ENCODE results near the gene SDK1.

SDK1 gene

DNA sequence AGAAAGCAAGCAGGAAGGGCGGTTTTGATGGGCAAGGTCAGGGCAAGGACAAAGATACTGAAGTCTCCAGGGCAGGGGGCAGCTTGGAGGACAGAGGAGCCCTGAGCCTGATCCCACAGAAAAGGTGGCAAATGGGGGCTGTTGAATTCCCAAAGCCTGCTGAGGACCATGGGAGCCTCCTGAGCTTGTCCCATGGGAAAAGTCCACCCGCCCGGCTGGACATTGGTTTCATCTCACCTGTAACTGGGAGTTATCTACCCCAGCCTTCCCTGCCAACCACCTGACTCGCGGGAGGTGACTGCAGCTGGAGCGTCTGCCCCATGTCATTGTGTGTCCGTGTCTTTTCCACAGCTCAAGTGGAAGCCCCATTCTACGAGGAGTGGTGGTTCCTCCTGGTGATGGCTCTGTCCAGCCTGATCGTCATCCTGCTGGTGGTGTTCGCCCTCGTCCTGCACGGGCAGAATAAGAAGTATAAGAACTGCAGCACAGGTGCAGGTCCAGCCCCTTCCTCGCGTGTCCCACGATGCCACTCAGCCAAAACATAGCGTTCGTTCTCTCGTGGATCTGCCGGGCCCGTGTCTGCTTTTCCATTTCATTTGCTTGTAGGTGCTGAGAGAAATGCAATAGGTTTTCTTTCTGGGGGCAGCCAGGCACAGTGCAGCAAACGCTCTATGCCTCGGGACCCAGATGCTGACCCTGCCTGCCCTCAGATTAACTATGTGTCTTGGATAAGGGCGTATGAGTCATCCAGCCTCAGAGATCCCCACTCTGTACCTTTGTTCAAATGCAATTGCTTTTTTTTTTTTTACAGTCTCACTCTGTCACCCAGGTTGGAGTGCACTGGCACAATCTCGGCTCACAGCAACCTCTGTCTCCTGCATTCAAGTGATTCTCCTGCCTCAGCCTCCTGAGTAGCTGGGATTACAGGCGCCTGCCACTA lies 936.5 kb downstream of the SDK1 start:
- no peak for DNase-seq (ENCODE audit: low spot score)
- TF ChIP-seq, protein P1, sequence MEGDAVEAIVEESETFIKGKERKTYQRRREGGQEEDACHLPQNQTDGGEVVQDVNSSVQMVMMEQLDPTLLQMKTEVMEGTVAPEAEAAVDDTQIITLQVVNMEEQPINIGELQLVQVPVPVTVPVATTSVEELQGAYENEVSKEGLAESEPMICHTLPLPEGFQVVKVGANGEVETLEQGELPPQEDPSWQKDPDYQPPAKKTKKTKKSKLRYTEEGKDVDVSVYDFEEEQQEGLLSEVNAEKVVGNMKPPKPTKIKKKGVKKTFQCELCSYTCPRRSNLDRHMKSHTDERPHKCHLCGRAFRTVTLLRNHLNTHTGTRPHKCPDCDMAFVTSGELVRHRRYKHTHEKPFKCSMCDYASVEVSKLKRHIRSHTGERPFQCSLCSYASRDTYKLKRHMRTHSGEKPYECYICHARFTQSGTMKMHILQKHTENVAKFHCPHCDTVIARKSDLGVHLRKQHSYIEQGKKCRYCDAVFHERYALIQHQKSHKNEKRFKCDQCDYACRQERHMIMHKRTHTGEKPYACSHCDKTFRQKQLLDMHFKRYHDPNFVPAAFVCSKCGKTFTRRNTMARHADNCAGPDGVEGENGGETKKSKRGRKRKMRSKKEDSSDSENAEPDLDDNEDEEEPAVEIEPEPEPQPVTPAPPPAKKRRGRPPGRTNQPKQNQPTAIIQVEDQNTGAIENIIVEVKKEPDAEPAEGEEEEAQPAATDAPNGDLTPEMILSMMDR (IDR thresholded peaks at IDR 0.05; ENCODE audit: extremely low read depth, missing control alignments), result no peak

DNA sequence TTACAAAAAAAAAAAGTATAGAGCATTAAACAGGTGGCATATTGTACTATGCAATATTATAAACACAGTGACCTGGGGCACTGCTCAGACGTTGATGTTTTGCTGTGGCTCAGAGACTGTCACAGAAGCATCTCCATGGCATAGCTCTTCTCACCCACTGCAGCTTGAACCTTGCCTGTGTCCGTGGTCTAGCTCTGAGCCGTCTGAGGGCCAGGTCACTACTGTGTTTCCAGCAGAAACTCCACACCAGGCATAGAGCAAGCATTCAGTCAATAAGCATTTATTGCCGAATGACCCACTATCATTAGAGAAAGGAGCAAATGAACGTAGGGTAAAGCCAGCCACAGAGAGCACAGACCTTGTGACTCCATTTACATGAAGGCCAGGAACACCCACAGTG lies 937.8 kb downstream of the SDK1 start:
- TF ChIP-seq, protein P1 (IDR thresholded peaks at IDR 0.05; ENCODE audit: extremely low read depth, missing control alignments), result no peak
- no peak for DNase-seq (ENCODE audit: low spot score)

DNA sequence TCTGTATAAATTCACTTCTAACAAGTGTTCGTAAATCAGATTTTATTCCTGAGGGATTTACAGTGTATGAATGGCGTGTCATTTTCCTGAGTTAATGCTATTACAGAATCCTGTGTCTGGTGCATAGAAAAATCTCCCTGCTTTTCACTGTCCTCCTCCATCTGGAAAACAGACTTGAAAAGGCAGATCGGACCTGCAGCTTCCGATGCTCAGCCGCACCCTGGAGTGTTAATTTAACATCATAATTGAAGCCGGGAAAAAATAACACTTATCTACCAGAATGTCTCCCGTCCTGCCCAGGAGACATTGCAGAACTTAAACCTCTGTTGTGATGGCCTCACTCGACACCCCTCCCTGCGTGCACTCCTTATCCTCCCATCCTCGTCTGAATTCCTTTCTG lies 939.0 kb downstream of the SDK1 start:
- DNase-seq (ENCODE audit: low spot score), result no peak
- TF ChIP-seq, protein P1 (IDR thresholded peaks at IDR 0.05; ENCODE audit: extremely low read depth, missing control alignments), result no peak

DNA sequence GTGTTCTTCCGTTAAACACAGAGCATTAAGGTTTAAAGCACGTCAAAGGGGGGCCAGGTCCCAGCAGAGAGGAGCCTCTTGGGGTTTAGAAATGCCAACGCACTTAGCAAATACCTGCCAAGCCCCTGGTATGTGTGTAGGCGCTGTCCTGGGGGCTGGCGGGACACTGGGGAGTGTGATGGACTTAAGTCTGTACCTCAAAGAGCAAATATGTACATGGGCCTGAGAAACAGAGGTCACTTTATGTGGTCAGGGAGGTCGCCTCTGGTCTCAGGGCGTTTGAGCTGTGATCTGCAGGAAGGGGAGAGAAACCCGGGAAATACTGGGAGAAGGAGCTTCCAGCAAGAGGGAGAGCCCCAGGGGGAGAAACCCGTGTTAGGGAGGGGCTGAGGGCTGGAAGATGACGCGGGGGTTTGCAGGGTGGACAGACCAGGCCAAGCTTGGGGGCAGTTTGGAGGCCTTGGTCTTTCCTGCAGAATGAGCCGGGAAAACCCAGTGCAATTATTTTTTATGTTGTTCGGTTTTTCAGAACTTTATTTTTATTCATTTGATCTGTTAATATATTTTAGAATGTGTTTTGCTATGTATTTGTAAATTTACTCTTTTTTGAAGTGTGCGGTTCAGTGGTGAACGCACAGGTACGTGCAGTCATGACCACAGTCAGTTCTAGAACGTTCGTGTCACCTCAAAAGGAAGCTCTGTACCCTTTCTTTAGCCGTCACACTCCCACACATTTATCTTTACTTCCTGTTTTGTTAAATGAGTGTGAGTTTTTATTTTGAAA lies 939.7 kb downstream of the SDK1 start:
- DNase-seq (ENCODE audit: low spot score), result no peak

GRCh38 chr7:4241304-4241612 lies 940.2 kb downstream of the SDK1 start:
- DNase-seq (ENCODE audit: low spot score), result no peak
- TF ChIP-seq, protein P1 (IDR thresholded peaks at IDR 0.05; ENCODE audit: extremely low read depth, missing control alignments), result no peak

More for the DNA sequence above, 939.7 kb downstream of the SDK1 start:
- TF ChIP-seq, protein P1 (IDR thresholded peaks at IDR 0.05; ENCODE audit: extremely low read depth, missing control alignments), result no peak

GRCh38 chr7:4241791-4242190 lies 940.7 kb downstream of the SDK1 start:
- TF ChIP-seq, protein P1 (IDR thresholded peaks at IDR 0.05; ENCODE audit: extremely low read depth, missing control alignments), result no peak
- DNase-seq (ENCODE audit: low spot score), result no peak

GRCh38 chr7:4242706-4243105 lies 941.7 kb downstream of the SDK1 start:
- TF ChIP-seq, protein P1 (IDR thresholded peaks at IDR 0.05; ENCODE audit: extremely low read depth, missing control alignments), result no peak
- no peak for DNase-seq (ENCODE audit: low spot score)

Data from GM20000 (cell line).